ENCODE results near the gene AFDN.

AFDN gene

GRCh38 chr6:167907837-167908681, 81.3 kb downstream of the AFDN start:
- peak; percentile 24 for DNase-seq (ENCODE audit: low read depth)
- H3K4me3 ChIP-seq (ENCODE audit: low read length): no peak overlapping the region
- peak; percentile 69 for TF ChIP-seq CTCF (conservative IDR thresholded peaks at IDR 0.05; ENCODE audit: low read length)

GRCh38 chr6:167910007-167910406, 83.3 kb downstream of the AFDN start:
- H3K4me3 ChIP-seq (ENCODE audit: low read length): no peak overlapping the region
- DNase-seq (ENCODE audit: low read depth): no peak
- TF ChIP-seq CTCF (conservative IDR thresholded peaks at IDR 0.05; ENCODE audit: low read length): no peak

GRCh38 chr6:167910652-167911051, 83.9 kb downstream of the AFDN start:
- DNase-seq (ENCODE audit: low read depth): no peak
- TF ChIP-seq CTCF (conservative IDR thresholded peaks at IDR 0.05; ENCODE audit: low read length): no peak

GRCh38 chr6:167912494-167912893, 85.8 kb downstream of the AFDN start:
- no peak for DNase-seq (ENCODE audit: low read depth)
- no peak overlapping the region for H3K4me3 ChIP-seq (ENCODE audit: low read length)
- no peak for TF ChIP-seq CTCF (conservative IDR thresholded peaks at IDR 0.05; ENCODE audit: low read length)

More at GRCh38 chr6:167910652-167911051, 83.9 kb downstream of the AFDN start:
- no peak overlapping the region for H3K4me3 ChIP-seq (ENCODE audit: low read length)

- no peak for TF ChIP-seq CTCF (conservative IDR thresholded peaks at IDR 0.05; ENCODE audit: low read length)
- H3K4me3 ChIP-seq (ENCODE audit: low read length): no peak overlapping the region
- DNase-seq (ENCODE audit: low read depth): no peak
These were observed 87.0 kb downstream of the AFDN start for GRCh38 chr6:167913699-167914098.

- TF ChIP-seq CTCF (conservative IDR thresholded peaks at IDR 0.05; ENCODE audit: low read length): no peak
- DNase-seq (ENCODE audit: low read depth): no peak
- no peak overlapping the region for H3K4me3 ChIP-seq (ENCODE audit: low read length)
These were observed 88.4 kb downstream of the AFDN start for GRCh38 chr6:167915139-167915538.

GRCh38 chr6:167917551-167918154, 90.9 kb downstream of the AFDN start:
- no peak for DNase-seq (ENCODE audit: low read depth)
- H3K4me3 ChIP-seq (ENCODE audit: low read length): no peak overlapping the region
- TF ChIP-seq CTCF (conservative IDR thresholded peaks at IDR 0.05; ENCODE audit: low read length): no peak

All from AG10803 (cell line).